DND-41 (cell line): ENCODE measurements around the gene CD300C.

Experiments
- ATAC-seq: fragments of 200-7000 bp; cut with Tn5 transposase; 3 replicates; pipeline ENCODE4 v1.9.1; 2021; ENCODE audit warnings: low read depth; ENCODE audit not compliant: insufficient read depth
- DNase-seq: peaks from one replicate; pipeline ENCODE4 v3.0.0-alpha.2; 2020
- H2AFZ ChIP-seq: 2 replicates; pipeline ENCODE4 v1.6.0; 2012; ENCODE audit warnings: low read depth, low read length
- H3K27ac ChIP-seq: 2 replicates; pipeline ENCODE4 v1.5.1; 2012; ENCODE audit warnings: low read length, inconsistent platforms
- H3K27me3 ChIP-seq: fragments of 200-600 bp; sonication (generic); 2 replicates; pipeline ENCODE4 v1.6.0; 2012; ENCODE audit warnings: low read length, mild to moderate bottlenecking, inconsistent platforms; ENCODE audit not compliant: insufficient read depth, poor library complexity
- H3K36me3 ChIP-seq: 2 replicates; pipeline ENCODE4 v1.5.1; 2012; ENCODE audit warnings: low read length, inconsistent platforms; ENCODE audit not compliant: insufficient read depth
- H3K4me1 ChIP-seq: 2 replicates; pipeline ENCODE4 v1.5.1; 2012; ENCODE audit warnings: mild to moderate bottlenecking, low read length; ENCODE audit not compliant: insufficient read depth
- H3K4me2 ChIP-seq: 2 replicates; pipeline ENCODE4 v1.6.0; 2012; ENCODE audit warnings: mild to moderate bottlenecking, moderate library complexity, low read length, inconsistent platforms; ENCODE audit not compliant: insufficient read depth
- H3K4me3 ChIP-seq, 2 experiments: fragments of 200-600 bp in 1 of 2; shearing (Covaris generic) in 1 of 2; 2 replicates each; pipeline ENCODE4 v1.5.1; 2012 to 2016; ENCODE audit warnings: inconsistent platforms in 2 of 2, low read length in 2 of 2, mild to moderate bottlenecking in 2 of 2, low read depth in 1 of 2, moderate library complexity in 1 of 2
- H3K79me2 ChIP-seq: 2 replicates; pipeline ENCODE4 v1.6.0; 2012; ENCODE audit warnings: low read length, inconsistent platforms; ENCODE audit not compliant: insufficient read depth
- H3K9ac ChIP-seq: 2 replicates; pipeline ENCODE4 v1.6.0; 2012; ENCODE audit warnings: low read depth, mild to moderate bottlenecking, inconsistent platforms, low read length, moderate library complexity
- H3K9me3 ChIP-seq: 2 replicates; pipeline ENCODE4 v1.5.1; 2012; ENCODE audit warnings: low read length, moderate library complexity, mild to moderate bottlenecking, inconsistent platforms; ENCODE audit not compliant: insufficient read depth, severe bottlenecking
- H4K20me1 ChIP-seq: 2 replicates; pipeline ENCODE4 v1.6.0; 2012; ENCODE audit warnings: low read length; ENCODE audit not compliant: insufficient read depth
- EZH2 ChIP-seq: IDR thresholded peaks from 3 replicates; pipeline ENCODE4 v1.6.1; 2012; ENCODE audit warnings: borderline replicate concordance, low read depth, mild to moderate bottlenecking, moderate library complexity, low read length, inconsistent platforms; ENCODE audit not compliant: severe bottlenecking
- TF ChIP-seq, protein P1 (sequence below): IDR thresholded peaks from 2 replicates; pipeline ENCODE4 v1.5.1; 2012; ENCODE audit warnings: borderline replicate concordance, low read length, moderate library complexity, mild to moderate bottlenecking; ENCODE audit not compliant: poor library complexity, severe bottlenecking; ENCODE audit errors: extremely low read depth

CD300C gene

DNA sequence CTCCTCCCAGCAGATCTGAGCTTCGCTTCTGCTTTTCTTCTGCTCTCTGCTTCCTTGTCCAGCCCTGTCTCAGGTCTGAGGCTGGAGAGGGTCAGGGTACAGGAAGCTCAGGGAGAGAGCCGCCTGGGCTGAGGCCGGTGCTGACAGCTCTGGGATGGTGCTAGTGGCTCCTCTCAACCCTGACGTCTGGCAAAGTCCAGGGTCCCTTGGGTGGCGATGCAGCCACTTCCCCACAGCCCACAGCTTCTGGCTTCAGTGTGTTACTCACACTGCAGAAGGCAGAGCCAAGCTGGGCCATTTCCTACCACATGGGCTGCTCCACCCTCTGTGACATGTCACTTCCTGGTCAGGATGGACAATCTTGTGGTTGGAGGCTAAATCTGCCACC, at the start of gene CD300C:
CD300C (minus strand) TSS at position 273 of the 388 bp plus-strand sequence. CDS start 333 bp downstream, outside the sequence.
- no peak within 1 kb of the TSS for H2AFZ ChIP-seq
- no peak for DNase-seq
- no peak for TF ChIP-seq EZH2
- TF ChIP-seq, protein P1, sequence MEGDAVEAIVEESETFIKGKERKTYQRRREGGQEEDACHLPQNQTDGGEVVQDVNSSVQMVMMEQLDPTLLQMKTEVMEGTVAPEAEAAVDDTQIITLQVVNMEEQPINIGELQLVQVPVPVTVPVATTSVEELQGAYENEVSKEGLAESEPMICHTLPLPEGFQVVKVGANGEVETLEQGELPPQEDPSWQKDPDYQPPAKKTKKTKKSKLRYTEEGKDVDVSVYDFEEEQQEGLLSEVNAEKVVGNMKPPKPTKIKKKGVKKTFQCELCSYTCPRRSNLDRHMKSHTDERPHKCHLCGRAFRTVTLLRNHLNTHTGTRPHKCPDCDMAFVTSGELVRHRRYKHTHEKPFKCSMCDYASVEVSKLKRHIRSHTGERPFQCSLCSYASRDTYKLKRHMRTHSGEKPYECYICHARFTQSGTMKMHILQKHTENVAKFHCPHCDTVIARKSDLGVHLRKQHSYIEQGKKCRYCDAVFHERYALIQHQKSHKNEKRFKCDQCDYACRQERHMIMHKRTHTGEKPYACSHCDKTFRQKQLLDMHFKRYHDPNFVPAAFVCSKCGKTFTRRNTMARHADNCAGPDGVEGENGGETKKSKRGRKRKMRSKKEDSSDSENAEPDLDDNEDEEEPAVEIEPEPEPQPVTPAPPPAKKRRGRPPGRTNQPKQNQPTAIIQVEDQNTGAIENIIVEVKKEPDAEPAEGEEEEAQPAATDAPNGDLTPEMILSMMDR, result no peak
- H3K4me1 ChIP-seq, result 0 out of 2 replicates have a peak, but pooled peaks cover 3% of the 10 kb centered on the region
- H3K36me3 ChIP-seq, result no peaks in the 10 kb centered on the region
- H3K79me2 ChIP-seq, result no peaks in the 10 kb centered on the region
- no peak within 1 kb of the TSS for H3K4me3 ChIP-seq
- ATAC-seq, result no peak
- H3K27me3 ChIP-seq, result no peaks in the 10 kb centered on the region
- H3K27ac ChIP-seq, result no peak within 1 kb of the TSS
- no peak within 1 kb of the TSS for H3K4me2 ChIP-seq
- no peaks in the 10 kb centered on the region for H3K9me3 ChIP-seq
- H4K20me1 ChIP-seq, result peaks cover 4% of the 10 kb centered on the region; the same call in 1 of the 2 replicates
- H3K9ac ChIP-seq, result no peak within 1 kb of the TSS

GRCh38 chr17:74595037-74595750, 49.3 kb upstream of the CD300C start:
- H3K9me3 ChIP-seq, result no peaks in the 10 kb centered on the region
- H3K4me2 ChIP-seq, result no peak overlapping the region
- no peak overlapping the region for H3K27ac ChIP-seq
- no peaks in the 10 kb centered on the region for H4K20me1 ChIP-seq
- TF ChIP-seq EZH2, result no peak
- TF ChIP-seq, protein P1, result no peak
- no peak overlapping the region for H3K4me3 ChIP-seq
- H3K27me3 ChIP-seq, result peaks cover 14% of the 10 kb centered on the region
- no peak for DNase-seq
- H3K4me1 ChIP-seq, result no peaks in the 10 kb centered on the region
- no peak overlapping the region for H3K9ac ChIP-seq
- no peaks in the 10 kb centered on the region for H3K79me2 ChIP-seq
- no peak overlapping the region for H2AFZ ChIP-seq
- H3K36me3 ChIP-seq, result no peaks in the 10 kb centered on the region
- no peak for ATAC-seq

DNA sequence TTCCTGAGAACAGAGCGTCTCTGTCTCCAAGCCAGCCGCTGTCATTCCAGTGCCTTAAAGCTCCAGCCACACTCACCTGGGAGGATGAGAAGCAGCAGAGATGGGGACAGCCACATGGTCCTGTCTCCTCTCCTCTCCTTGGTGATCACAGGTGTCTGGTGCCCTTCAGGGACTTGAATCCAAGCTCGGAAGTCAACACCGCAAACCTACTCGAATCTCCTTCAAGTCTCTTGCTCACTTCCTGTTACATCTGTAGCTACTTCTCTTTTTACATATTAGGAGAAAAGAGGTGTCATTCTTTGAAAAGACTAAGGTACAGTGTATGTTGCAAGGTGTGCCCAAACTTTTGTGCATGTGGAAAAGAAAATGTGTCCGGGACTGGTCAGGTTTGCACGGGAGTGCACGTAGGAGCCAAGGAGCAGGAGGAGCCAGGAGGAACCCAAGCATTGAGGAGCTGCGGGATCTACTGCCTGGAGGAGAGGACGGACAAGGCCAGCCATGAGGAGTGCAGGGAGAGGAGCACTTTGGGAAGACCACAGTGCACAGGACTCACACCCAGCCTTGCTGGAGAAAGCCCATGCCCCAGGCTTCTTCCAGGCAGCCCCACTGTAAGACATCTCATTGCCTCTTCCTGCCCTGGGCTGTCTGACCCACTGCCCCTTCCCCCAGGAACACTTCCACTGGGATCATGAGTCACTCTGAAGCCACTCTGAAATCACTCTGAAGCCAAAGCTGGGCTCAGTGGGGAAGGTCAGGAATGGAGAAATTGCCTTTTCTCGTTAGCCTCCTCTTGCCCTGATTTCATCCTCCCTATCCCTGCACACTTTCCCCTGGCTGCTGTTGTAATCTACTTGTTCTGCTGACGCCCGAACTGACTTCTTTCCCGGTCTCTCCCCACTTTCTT, 46.4 kb upstream of the CD300C start, which contains the start of gene CD300LD:
CD300LD (minus strand) TSS at position 197 of the 904 bp plus-strand sequence; CDS start at position 116, 81 bp downstream.
- Histone ChIP-seq H3K4me3 (no peak within 1 kb of the TSS), H3K79me2 (no peaks in the 10 kb centered on the region), H2AFZ (no peak within 1 kb of the TSS), H3K9ac (no peak within 1 kb of the TSS), H3K27me3 (peaks cover 6% of the 10 kb centered on the region), H3K9me3 (no peaks in the 10 kb centered on the region), H3K4me2 (no peak within 1 kb of the TSS), H3K4me1 (no peaks in the 10 kb centered on the region), H4K20me1 (no peaks in the 10 kb centered on the region), H3K27ac (no peak within 1 kb of the TSS), H3K36me3 (no peaks in the 10 kb centered on the region)
- ATAC-seq (no peak), DNase-seq (no peak)
- no peak for TF ChIP-seq EZH2
- TF ChIP-seq, protein P1, result no peak
